ENCODE measurements around the gene NMB. TPM values are rescaled to one million over a fixed set of nuclear protein-coding genes. Genes with fewer than 3 reads are reported as not detected.
A peak's percentile ranks its signal among the peaks of the same experiment; 100 is the strongest.

The NMB gene, protein sequence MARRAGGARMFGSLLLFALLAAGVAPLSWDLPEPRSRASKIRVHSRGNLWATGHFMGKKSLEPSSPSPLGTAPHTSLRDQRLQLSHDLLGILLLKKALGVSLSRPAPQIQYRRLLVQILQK
- 10 to 100 TPM; 13.0 to 17.0 TPM for total RNA-seq
- 10 to 100 TPM; 23.5 to 29.7 TPM for polyA plus RNA-seq (ENCODE audit: insufficient read length in 2 of 2)
- long read RNA-seq, donor 1, transcript NMB-201 (3 exons, 1,007 nt): major isoform, 11 of 25 reads
- long read RNA-seq, donor 1, transcript NMB-202 (3 exons, 1,017 nt): minor isoform, 5 of 25 reads
- long read RNA-seq, donor 1, partial matches to known transcripts: 9 of 25 reads
- long read RNA-seq, donor 1, other reads (novel, unspliced or antisense): 0 of 25 reads
- long read RNA-seq, donor 2, transcript NMB-201 (3 exons, 1,007 nt): major isoform, 10 of 10 reads
- long read RNA-seq, donor 2, partial matches to known transcripts: 0 of 10 reads
- long read RNA-seq, donor 2, other reads (novel, unspliced or antisense): 0 of 10 reads
- long read RNA-seq, donor 3, partial matches to known transcripts: 0 of 5 reads
- long read RNA-seq, donor 3, other reads (novel, unspliced or antisense): 0 of 5 reads
- long read RNA-seq, donor 4, transcript NMB-201 (3 exons, 1,007 nt): major isoform, 8 of 12 reads
- long read RNA-seq, donor 4, partial matches to known transcripts: 0 of 12 reads
- long read RNA-seq, donor 4, other reads (novel, unspliced or antisense): 0 of 12 reads

DNA sequence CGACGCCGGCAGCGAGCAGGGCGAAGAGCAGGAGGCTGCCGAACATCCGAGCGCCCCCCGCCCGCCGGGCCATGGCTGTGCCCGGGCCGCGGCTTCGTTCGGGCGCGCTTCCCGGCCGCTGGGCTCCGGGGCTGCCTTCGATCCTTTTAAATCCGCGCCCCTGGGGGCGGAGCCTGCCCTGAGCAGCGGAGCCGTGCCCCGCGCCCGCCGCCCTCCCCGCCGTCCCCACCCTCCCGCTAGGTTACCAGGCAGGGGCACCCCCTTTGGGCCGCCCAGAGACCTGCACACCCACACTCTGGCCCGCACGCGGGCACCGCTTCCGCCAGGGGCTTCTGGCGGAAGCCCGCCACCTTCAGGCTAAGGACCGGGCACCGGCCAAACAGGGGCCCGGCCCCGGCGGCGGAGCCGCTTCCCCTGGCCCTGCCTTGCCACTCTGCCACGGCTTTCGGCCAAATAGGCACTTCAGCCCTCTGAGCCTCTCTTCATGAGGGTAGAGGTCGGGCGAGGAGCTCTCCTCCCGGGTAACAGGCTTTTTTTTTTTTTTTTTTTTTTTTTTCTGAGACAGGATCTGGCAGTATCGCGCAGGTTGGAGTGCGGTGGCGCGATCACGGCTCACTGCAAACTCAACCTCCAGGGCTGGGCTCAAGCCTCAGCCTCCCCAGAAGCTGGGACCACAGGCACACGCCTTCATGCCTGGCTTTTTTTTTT, at the start of gene NMB:
Gene NMB, minus strand, starts transcription at position 120 of the 708 bp plus-strand sequence. Its CDS starts 47 bp downstream, at position 73.
- Histone ChIP-seq H3K27ac (ENCODE audit: low read depth, low read length) (peak within 1 kb of the TSS; percentile 67), H3K27me3 (ENCODE audit: control insufficient read depth, insufficient read depth, low read length) (no peaks in the 10 kb centered on the region), H3K9me3 (ENCODE audit: control insufficient read depth, insufficient read depth, low read length) (no peaks in the 10 kb centered on the region), H3K4me1 (ENCODE audit: control insufficient read depth, insufficient read depth, low read length) (peaks cover 45% of the 10 kb centered on the region), H3K4me3 (ENCODE audit: low read depth, low read length) (peak within 1 kb of the TSS; percentile 52), H3K36me3 (ENCODE audit: control insufficient read depth, insufficient read depth, low read length) (peaks cover 12% of the 10 kb centered on the region)
- DNase-seq (ENCODE audit: low read depth in 4 of 6, low spot score in 6 of 6): peak in 5 of 6 donors; percentile 42 to 89 (median 59)
- under 1% methylated on average over 61 of the region's 61 CpGs for WGBS (ENCODE audit: insufficient coverage)

DNA sequence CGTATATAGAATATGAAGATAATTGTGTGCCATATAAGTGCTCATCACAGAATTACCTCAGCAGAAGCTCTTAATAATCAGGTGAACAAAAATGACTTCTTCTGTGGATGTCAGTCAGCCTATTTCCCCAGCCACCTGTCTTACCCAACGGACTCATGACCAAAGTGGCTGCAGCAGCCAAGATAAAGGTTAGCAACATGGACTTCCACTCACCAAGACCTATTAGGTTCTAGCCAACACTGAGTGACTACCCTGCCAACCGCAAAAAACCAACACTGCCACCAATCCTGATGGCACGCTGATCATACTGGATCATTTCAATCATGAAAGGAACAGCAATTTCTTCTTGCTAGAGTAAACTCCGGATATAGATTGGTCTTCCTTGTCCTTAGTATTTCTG, 45.8 kb upstream of the NMB start:
- Histone ChIP-seq H3K4me3 (ENCODE audit: low read depth, low read length) (no peak overlapping the region), H3K27ac (ENCODE audit: low read depth, low read length) (no peak overlapping the region), H3K4me1 (ENCODE audit: control insufficient read depth, insufficient read depth, low read length) (no peaks in the 10 kb centered on the region), H3K36me3 (ENCODE audit: control insufficient read depth, insufficient read depth, low read length) (no peaks in the 10 kb centered on the region), H3K9me3 (ENCODE audit: control insufficient read depth, insufficient read depth, low read length) (no peaks in the 10 kb centered on the region), H3K27me3 (ENCODE audit: control insufficient read depth, insufficient read depth, low read length) (no peaks in the 10 kb centered on the region)
- WGBS (ENCODE audit: insufficient coverage): 100% methylated on average over 3 of the region's 5 CpGs
- no peak for DNase-seq (ENCODE audit: low read depth in 4 of 6, low spot score in 6 of 6)

DNA sequence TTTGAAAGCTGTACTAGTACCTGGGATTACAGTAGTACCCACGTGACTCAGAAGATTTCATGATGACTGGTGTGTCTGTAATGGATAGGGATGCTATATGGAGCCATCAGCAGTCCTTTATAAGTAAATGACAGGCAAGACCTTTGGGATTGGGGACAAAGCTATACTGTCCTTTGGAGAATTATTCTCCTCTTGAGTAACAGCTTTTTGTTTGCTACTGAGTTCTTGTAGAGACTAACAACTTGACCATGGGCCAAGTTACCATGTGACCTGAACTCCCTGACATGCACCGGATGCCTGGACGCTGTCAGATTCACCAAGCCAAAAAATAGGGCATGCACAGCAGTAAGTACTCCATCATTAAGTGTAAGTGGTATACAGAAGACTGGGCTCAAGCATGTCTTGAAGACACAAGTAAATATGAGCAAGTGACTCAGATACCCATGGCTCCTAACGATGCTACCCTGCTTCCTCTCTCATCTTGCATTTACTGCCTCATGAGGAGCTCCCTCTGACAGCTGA, 45.0 kb upstream of the NMB start:
- no peaks in the 10 kb centered on the region for H3K36me3 ChIP-seq (ENCODE audit: control insufficient read depth, insufficient read depth, low read length)
- H3K27me3 ChIP-seq (ENCODE audit: control insufficient read depth, insufficient read depth, low read length): no peaks in the 10 kb centered on the region
- no peak overlapping the region for H3K27ac ChIP-seq (ENCODE audit: low read depth, low read length)
- WGBS (ENCODE audit: insufficient coverage): 78% methylated on average over 2 of the region's 4 CpGs
- DNase-seq (ENCODE audit: low read depth in 4 of 6, low spot score in 6 of 6): peak in 2 of 6 donors; percentile 3 to 25
- H3K4me1 ChIP-seq (ENCODE audit: control insufficient read depth, insufficient read depth, low read length): no peaks in the 10 kb centered on the region
- H3K9me3 ChIP-seq (ENCODE audit: control insufficient read depth, insufficient read depth, low read length): no peaks in the 10 kb centered on the region
- no peak overlapping the region for H3K4me3 ChIP-seq (ENCODE audit: low read depth, low read length)

DNA sequence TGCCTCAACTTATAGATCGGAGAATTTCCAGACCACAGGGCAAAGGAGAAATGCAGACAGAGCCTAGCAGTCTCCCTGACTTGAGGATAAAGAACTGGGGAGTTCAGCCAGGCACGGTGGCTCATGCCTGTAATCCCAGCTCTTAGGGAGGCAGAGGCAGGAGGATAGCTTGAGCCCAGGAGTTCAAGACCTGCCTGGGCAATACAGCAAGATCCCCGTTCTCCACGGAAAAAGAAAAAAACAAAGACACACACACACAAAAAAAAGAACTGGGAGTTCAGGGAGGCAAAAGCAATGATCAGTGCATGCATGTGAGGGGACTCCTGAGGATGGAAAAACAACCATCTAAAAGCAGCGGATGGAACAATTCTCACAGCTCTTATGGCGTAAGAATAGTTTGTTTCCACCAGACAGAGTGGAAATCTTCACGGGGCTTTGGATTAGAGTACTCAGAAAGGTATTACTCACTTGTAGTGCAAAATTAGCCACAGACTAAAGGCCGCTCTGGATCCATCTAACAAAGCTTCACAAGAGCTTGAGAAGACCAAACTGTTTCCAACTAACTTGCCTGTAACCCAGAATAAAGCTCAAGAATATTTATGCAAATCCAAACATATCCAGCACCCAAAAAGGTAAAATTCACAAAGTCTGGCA, 41.7 kb upstream of the NMB start:
- H3K27ac ChIP-seq (ENCODE audit: low read depth, low read length): no peak overlapping the region
- H3K9me3 ChIP-seq (ENCODE audit: control insufficient read depth, insufficient read depth, low read length): no peaks in the 10 kb centered on the region
- H3K4me3 ChIP-seq (ENCODE audit: low read depth, low read length): no peak overlapping the region
- H3K27me3 ChIP-seq (ENCODE audit: control insufficient read depth, insufficient read depth, low read length): no peaks in the 10 kb centered on the region
- H3K36me3 ChIP-seq (ENCODE audit: control insufficient read depth, insufficient read depth, low read length): no peaks in the 10 kb centered on the region
- no peak for DNase-seq (ENCODE audit: low read depth in 4 of 6, low spot score in 6 of 6)
- H3K4me1 ChIP-seq (ENCODE audit: control insufficient read depth, insufficient read depth, low read length): no peaks in the 10 kb centered on the region
- WGBS (ENCODE audit: insufficient coverage): 100% methylated on average over 3 of the region's 8 CpGs

DNA sequence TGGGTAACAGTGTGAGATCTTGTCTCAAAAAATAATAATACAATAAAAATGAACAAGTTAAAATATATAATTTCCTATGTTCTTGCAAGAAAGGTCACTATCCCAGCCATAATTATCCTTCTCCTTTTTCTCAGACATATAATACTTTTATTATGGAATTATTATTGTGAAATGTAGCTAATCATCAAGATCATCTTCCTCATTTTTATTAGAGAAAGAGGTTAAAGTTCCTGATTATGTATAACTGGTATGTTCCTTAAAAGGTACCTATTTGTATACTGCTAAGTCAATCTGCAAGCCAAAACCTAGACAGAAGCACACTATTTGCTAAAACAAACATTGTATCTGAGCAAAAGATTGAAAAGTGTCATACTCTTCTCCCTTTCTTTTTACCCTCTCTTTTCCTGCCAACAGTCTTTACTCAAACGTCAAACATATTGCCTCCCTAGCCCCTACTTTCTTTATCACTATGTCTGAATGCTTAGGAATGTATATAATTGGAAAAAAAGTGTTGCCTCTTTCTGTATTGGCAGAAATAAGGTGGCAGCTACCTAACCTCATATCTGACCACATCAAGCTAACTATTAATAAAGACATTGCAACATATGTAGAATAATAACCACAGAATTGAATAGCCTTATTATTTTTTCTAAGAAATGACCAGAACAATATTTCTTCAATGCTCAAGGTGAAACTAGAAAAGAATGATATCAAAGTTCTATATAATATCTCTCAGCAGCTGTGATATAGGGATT, 39.4 kb upstream of the NMB start:
- no peak overlapping the region for H3K27ac ChIP-seq (ENCODE audit: low read depth, low read length)
- H3K36me3 ChIP-seq (ENCODE audit: control insufficient read depth, insufficient read depth, low read length): no peaks in the 10 kb centered on the region
- DNase-seq (ENCODE audit: low read depth in 4 of 6, low spot score in 6 of 6): no peak
- no CpG with 5 or more reads among the region's 1 CpG for WGBS (ENCODE audit: insufficient coverage)
- no peaks in the 10 kb centered on the region for H3K9me3 ChIP-seq (ENCODE audit: control insufficient read depth, insufficient read depth, low read length)
- H3K4me3 ChIP-seq (ENCODE audit: low read depth, low read length): no peak overlapping the region
- no peaks in the 10 kb centered on the region for H3K27me3 ChIP-seq (ENCODE audit: control insufficient read depth, insufficient read depth, low read length)
- no peaks in the 10 kb centered on the region for H3K4me1 ChIP-seq (ENCODE audit: control insufficient read depth, insufficient read depth, low read length)

DNA sequence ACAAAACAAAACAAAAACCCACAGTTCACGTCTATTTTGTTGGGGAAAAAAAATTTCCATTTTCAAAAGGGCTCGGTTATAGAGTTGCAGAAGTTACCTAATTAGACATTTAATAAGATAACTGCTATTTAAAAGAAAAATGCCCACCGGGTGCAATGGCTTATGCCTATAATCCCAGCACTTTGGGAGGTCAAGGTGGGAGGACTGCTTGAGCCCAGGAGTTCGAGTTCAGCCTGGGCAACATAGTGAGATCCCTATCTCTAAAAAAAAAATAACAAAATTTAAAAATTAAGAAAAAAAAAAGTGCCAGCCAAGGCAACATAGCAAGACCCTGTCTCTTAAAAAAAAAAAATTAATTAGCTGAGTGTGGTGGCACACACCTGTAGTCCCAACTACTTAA, 38.8 kb upstream of the NMB start:
- H3K4me3 ChIP-seq (ENCODE audit: low read depth, low read length): no peak overlapping the region
- no peaks in the 10 kb centered on the region for H3K4me1 ChIP-seq (ENCODE audit: control insufficient read depth, insufficient read depth, low read length)
- no CpG with 5 or more reads among the region's 4 CpGs for WGBS (ENCODE audit: insufficient coverage)
- no peak overlapping the region for H3K27ac ChIP-seq (ENCODE audit: low read depth, low read length)
- DNase-seq (ENCODE audit: low read depth in 4 of 6, low spot score in 6 of 6): no peak
- H3K36me3 ChIP-seq (ENCODE audit: control insufficient read depth, insufficient read depth, low read length): no peaks in the 10 kb centered on the region
- no peaks in the 10 kb centered on the region for H3K27me3 ChIP-seq (ENCODE audit: control insufficient read depth, insufficient read depth, low read length)
- no peaks in the 10 kb centered on the region for H3K9me3 ChIP-seq (ENCODE audit: control insufficient read depth, insufficient read depth, low read length)

DNA sequence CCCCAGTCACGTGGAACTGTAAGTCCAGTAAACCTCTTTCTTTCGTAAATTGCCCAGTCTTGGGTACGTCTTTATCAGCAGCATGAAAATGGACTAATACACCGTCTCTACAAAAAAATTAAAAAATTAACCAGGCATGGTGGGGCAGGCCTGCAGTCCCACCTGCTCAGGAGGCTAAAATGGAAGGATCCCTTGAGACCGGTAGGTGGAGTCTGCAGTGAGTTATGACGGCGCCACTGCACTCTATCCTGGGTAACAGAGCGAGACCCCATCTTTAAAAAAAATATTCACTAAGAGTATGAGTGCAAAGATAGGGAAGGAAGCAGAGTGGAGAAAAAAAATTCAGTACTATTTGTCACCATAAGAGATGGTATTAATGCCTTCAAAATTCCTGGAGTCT, 32.3 kb upstream of the NMB start:
- no peak for DNase-seq (ENCODE audit: low read depth in 4 of 6, low spot score in 6 of 6)
- Histone ChIP-seq H3K27me3 (ENCODE audit: control insufficient read depth, insufficient read depth, low read length) (no peaks in the 10 kb centered on the region), H3K4me1 (ENCODE audit: control insufficient read depth, insufficient read depth, low read length) (no peaks in the 10 kb centered on the region), H3K9me3 (ENCODE audit: control insufficient read depth, insufficient read depth, low read length) (no peaks in the 10 kb centered on the region), H3K27ac (ENCODE audit: low read depth, low read length) (no peak overlapping the region), H3K4me3 (ENCODE audit: low read depth, low read length) (no peak overlapping the region), H3K36me3 (ENCODE audit: control insufficient read depth, insufficient read depth, low read length) (peaks cover 28% of the 10 kb centered on the region)
- WGBS (ENCODE audit: insufficient coverage): 98% methylated on average over 4 of the region's 8 CpGs

DNA sequence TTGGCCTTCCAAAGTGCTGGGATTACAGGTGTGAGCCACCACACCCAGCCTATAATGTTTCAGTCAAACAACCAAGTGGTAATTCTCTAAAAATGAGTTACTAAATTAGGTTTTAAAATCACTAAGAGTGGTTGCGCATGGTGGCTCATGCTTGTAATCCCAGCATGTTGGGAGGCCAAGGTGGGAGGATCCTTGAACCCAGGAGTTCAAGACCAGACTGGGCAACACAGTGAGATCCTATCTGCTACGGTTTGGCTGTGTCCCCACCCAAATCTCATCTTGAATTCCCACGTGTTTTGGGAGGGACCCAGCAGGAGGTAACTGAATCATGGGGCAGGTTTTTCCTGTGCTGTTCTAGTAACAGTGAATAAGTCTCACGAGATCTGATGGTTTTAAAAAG, 31.9 kb upstream of the NMB start:
- Histone ChIP-seq H3K9me3 (ENCODE audit: control insufficient read depth, insufficient read depth, low read length) (no peaks in the 10 kb centered on the region), H3K27ac (ENCODE audit: low read depth, low read length) (no peak overlapping the region), H3K4me1 (ENCODE audit: control insufficient read depth, insufficient read depth, low read length) (no peaks in the 10 kb centered on the region), H3K4me3 (ENCODE audit: low read depth, low read length) (no peak overlapping the region), H3K36me3 (ENCODE audit: control insufficient read depth, insufficient read depth, low read length) (peaks cover 31% of the 10 kb centered on the region), H3K27me3 (ENCODE audit: control insufficient read depth, insufficient read depth, low read length) (no peaks in the 10 kb centered on the region)
- no peak for DNase-seq (ENCODE audit: low read depth in 4 of 6, low spot score in 6 of 6)
- 100% methylated on average over 4 of the region's 4 CpGs for WGBS (ENCODE audit: insufficient coverage)
